Lung (tissue), 12 donors: ENCODE results near the gene DNAJC11. TPM values are rescaled to one million over a fixed set of nuclear protein-coding genes. Genes with fewer than 3 reads are reported as not detected.

Source experiments
- ATAC-seq: fragments of 200-7000 bp; cut with Tn5 transposase; one replicate; pipeline ENCODE4 v1.9.1; 2020; ENCODE audit warnings: moderate number of reproducible peaks; ENCODE audit not compliant: insufficient read depth, low FRiP score
- DNase-seq, 3 donors: peaks; one replicate each; pipeline ENCODE4 v3.0.0-alpha.2; 2013 to 2017
- H3K27ac ChIP-seq, 2 donors: one replicate each; pipeline ENCODE4 v1.5.1; 2013; ENCODE audit warnings: mild to moderate bottlenecking in 2 of 2, moderate library complexity in 2 of 2, control low read depth in 1 of 2, inconsistent platforms in 1 of 2, low read depth in 1 of 2, low read length in 1 of 2
- H3K27me3 ChIP-seq, 3 donors: one replicate each; pipeline ENCODE4 v1.5.1; 2013; ENCODE audit warnings: low read length in 2 of 3; ENCODE audit not compliant: control insufficient read depth in 3 of 3, insufficient read depth in 3 of 3
- H3K36me3 ChIP-seq, 4 donors: one replicate each; pipeline ENCODE4 v1.5.1; 2013; ENCODE audit warnings: low read length in 4 of 4, mild to moderate bottlenecking in 1 of 4, moderate library complexity in 1 of 4; ENCODE audit not compliant: control insufficient read depth in 4 of 4, insufficient read depth in 4 of 4
- H3K4me1 ChIP-seq, 5 donors: one replicate each; pipeline ENCODE4 v1.5.1; 2013; ENCODE audit warnings: low read length in 5 of 5, mild to moderate bottlenecking in 2 of 5, moderate library complexity in 1 of 5; ENCODE audit not compliant: control insufficient read depth in 5 of 5, insufficient read depth in 5 of 5
- H3K4me3 ChIP-seq: one replicate; pipeline ENCODE4 v1.5.1; 2013; ENCODE audit warnings: mild to moderate bottlenecking, control low read depth, moderate library complexity
- H3K9ac ChIP-seq, 2 donors: one replicate each; pipeline ENCODE4 v1.5.1; 2013; ENCODE audit warnings: low read length in 2 of 2, control low read depth in 1 of 2; ENCODE audit not compliant: insufficient read depth in 1 of 2
- H3K9me3 ChIP-seq, 4 donors: one replicate each; pipeline ENCODE4 v1.5.1; 2013; ENCODE audit warnings: low read length in 3 of 4, mild to moderate bottlenecking in 1 of 4, moderate library complexity in 1 of 4; ENCODE audit not compliant: control insufficient read depth in 4 of 4, insufficient read depth in 3 of 4
- CTCF ChIP-seq: IDR thresholded peaks from 2 replicates; pipeline ENCODE4 v1.5.1; 2012; ENCODE audit warnings: mild to moderate bottlenecking; ENCODE audit errors: control extremely low read depth, extremely low read depth
- whole genome bisulfite sequencing, 2 donors: extraction: QIAGEN DNeasy Blood & Tissue Kit; methylation state at CpG; one replicate each; pipeline ENCODE4 v1.1.7; 2013; 5-methylcytosine and 5-hydroxymethylcytosine counted together
- polyA plus RNA-seq, 2 donors: library from polyadenylated mRNA; stranded (reverse); fragments of 200-250 nt; gene quantifications; one replicate each; pipeline ENCODE4 v1.2.1, GENCODE V29; 2013
- total RNA-seq, 2 donors: library from RNA; depleted of rRNA in 1 of 2; stranded (reverse); fragments of >200 nt in 1 of 2; gene quantifications; one replicate each; pipeline ENCODE4 v1.2.1, GENCODE V29; 2014 to 2021
- donor health status: control.
- donor health status: control.
- donor health status: Bipolar disorder and iron deficiency.
- donor health status: healthy.
- donor health status: DM: yes; HTN: yes; CAD: no.

Gene DNAJC11
- total and polyA plus RNA-seq, 4 donors, result 18.6 to 43.0 (median 30.4) TPM

- H3K27me3 ChIP-seq, result peaks cover 0 to 6% (median 3%) of the 10 kb centered on the region in 3 donors
- H3K27ac ChIP-seq, result no peak overlapping the region
- H3K9ac ChIP-seq, result no peak overlapping the region
- ATAC-seq, result no peak
- DNase-seq, result no peak
- H3K4me3 ChIP-seq, result no peak overlapping the region
- no peaks in the 10 kb centered on the region for H3K36me3 ChIP-seq
- TF ChIP-seq CTCF, result no peak
- WGBS, 2 donors, result 68 to 71% methylated on average over 17 of the region's 17 CpGs
- no peaks in the 10 kb centered on the region for H3K9me3 ChIP-seq
- H3K4me1 ChIP-seq, result no peaks in the 10 kb centered on the region
Measured at GRCh38 chr1:6723621-6724428, 22.2 kb upstream of the DNAJC11 start.

- Histone ChIP-seq H3K36me3 (no peaks in the 10 kb centered on the region), H3K27ac (no peak overlapping the region), H3K9me3 (peaks cover 0 to 4% (median 2%) of the 10 kb centered on the region in 4 donors), H3K27me3 (no peaks in the 10 kb centered on the region), H3K4me3 (no peak overlapping the region), H3K4me1 (no peaks in the 10 kb centered on the region), H3K9ac (no peak overlapping the region)
- ATAC-seq (no peak), DNase-seq (no peak)
- 65 to 81% methylated on average over 1 of the region's 1 CpG for WGBS, 2 donors
- no peak for TF ChIP-seq CTCF
Measured at GRCh38 chr1:6711174-6711573, 9.6 kb upstream of the DNAJC11 start.

- Histone ChIP-seq H3K27me3 (no peaks in the 10 kb centered on the region), H3K4me3 (no peak overlapping the region), H3K36me3 (peaks cover 0 to 2% (median 0%) of the 10 kb centered on the region in 4 donors), H3K9ac (no peak overlapping the region), H3K4me1 (peaks cover 1 to 12% (median 8%) of the 10 kb centered on the region in 5 donors), H3K9me3 (no peaks in the 10 kb centered on the region), H3K27ac (no peak overlapping the region)
- DNase-seq, result no peak
- TF ChIP-seq CTCF, result no peak
- ATAC-seq, result no peak
- 83 to 90% methylated on average over 6 of the region's 6 CpGs for WGBS, 2 donors
Measured at GRCh38 chr1:6704746-6705145, 3.1 kb upstream of the DNAJC11 start.

- H3K9ac ChIP-seq, result no peak overlapping the region
- DNase-seq (no peak), ATAC-seq (no peak)
- no peak overlapping the region for H3K4me3 ChIP-seq
- no peak overlapping the region for H3K27ac ChIP-seq
- H3K9me3 ChIP-seq, result no peaks in the 10 kb centered on the region
- WGBS, 2 donors, result 92 to 98% methylated on average over 4 of the region's 4 CpGs
- H3K27me3 ChIP-seq, result no peaks in the 10 kb centered on the region
- TF ChIP-seq CTCF, result no peak
- H3K4me1 ChIP-seq, result peaks cover 1 to 12% (median 8%) of the 10 kb centered on the region in 5 donors
- H3K36me3 ChIP-seq, result peaks cover 0 to 2% (median 0%) of the 10 kb centered on the region in 4 donors
Measured at GRCh38 chr1:6703016-6703415, 1.4 kb upstream of the DNAJC11 start.
